SU-DHL-6 (cell line): Measurements from ENCODE around the gene OGDH.

Source experiments
- EZH2phosphoT487 ChIP-seq: fragments of 200-600 bp; sonication (generic), shearing (Covaris generic); conservative IDR thresholded peaks from 2 replicates; pipeline ENCODE4 v1.6.1; 2018; ENCODE audit warnings: mild to moderate bottlenecking, antibody characterized with exemption, low read length, moderate library complexity, mixed read lengths
- TF ChIP-seq, protein P1 (sequence below): fragments of 200-600 bp; sonication (generic); IDR thresholded peaks from one replicate; pipeline ENCODE4 v1.5.1; 2017; ENCODE audit warnings: antibody characterized with exemption, mild to moderate bottlenecking, low read length, moderate library complexity; ENCODE audit not compliant: insufficient read depth, poor library complexity, severe bottlenecking

DNA sequence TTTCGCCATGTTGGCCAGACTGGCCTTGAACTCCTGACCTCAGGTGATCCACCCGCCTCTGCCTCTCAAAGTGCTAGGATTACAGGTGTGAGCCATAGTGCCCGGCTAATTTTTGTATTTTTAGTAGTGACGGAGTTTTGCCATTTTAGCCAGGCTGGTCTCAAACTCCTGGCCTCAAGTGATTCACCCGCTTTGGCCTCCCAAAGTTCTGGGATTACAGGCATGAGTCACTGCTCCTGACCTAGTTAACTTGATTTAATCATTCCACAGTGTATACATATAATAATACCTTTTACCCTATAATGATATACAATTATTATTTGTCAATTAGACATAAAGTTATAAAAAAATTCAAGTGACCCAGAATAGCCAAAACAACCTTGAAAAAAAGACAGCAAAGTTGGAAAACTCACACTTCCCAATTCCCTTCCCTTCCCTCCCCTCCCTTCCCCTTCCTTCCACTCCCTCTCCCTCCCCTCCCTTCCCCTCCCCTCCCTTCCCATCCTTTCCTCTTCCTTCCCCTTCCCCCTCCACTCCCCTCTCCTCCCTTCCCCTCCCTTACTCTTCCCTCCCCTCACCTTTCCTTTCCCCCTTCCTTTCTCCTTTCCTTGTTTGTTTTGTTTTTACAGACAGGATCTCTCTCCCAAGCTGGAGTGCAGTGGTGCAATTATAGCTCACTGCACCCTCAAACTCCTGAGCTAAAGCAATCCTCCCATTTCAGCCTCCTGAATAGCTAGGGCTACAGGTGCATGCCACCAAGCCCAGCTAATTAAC is 127.5 kb downstream of the OGDH start:
- no peak for TF ChIP-seq EZH2phosphoT487
- TF ChIP-seq, protein P1, sequence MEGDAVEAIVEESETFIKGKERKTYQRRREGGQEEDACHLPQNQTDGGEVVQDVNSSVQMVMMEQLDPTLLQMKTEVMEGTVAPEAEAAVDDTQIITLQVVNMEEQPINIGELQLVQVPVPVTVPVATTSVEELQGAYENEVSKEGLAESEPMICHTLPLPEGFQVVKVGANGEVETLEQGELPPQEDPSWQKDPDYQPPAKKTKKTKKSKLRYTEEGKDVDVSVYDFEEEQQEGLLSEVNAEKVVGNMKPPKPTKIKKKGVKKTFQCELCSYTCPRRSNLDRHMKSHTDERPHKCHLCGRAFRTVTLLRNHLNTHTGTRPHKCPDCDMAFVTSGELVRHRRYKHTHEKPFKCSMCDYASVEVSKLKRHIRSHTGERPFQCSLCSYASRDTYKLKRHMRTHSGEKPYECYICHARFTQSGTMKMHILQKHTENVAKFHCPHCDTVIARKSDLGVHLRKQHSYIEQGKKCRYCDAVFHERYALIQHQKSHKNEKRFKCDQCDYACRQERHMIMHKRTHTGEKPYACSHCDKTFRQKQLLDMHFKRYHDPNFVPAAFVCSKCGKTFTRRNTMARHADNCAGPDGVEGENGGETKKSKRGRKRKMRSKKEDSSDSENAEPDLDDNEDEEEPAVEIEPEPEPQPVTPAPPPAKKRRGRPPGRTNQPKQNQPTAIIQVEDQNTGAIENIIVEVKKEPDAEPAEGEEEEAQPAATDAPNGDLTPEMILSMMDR = no peak
